Naive thymus-derived CD8-positive, alpha-beta T cell (primary cell): Measurements from ENCODE around the gene TMOD2. TPM values are rescaled to one million over a fixed set of nuclear protein-coding genes. Genes with fewer than 3 reads are reported as not detected.

ENCODE experiments used
- polyA plus RNA-seq, 3 donors: library from polyadenylated mRNA; unstranded; fragments of 300-500 nt; fragmentation: Illumina TruSeq; gene quantifications; one replicate each; pipeline ENCODE4 v1.2.3, GENCODE V29; 2021
- total RNA-seq, 8 experiments: library from RNA in 2 of 8; stranded (reverse) in 2 of 8; gene quantifications; one replicate each; pipeline ENCODE4 v1.2.3 and lab custom pipeline; 2021 to 2026

TMOD2 gene
- total and polyA plus RNA-seq, 5 experiments from 2014 or later = 2.9 to 21.0 (median 4.4) TPM

Other genes with a start within 250 kb of the TMOD2 start
- gene DMXL2, start 128.8 kb upstream of the TMOD2 start, total RNA-seq = 10 to 100 TPM in 1 of 2 experiments, 1 to 10 TPM in 1; 6.7 to 10.2 TPM
- 1 to 10 TPM in 2 of 3 donors, under 1 TPM in 1; 0.68 to 1.7 (median 1.6) TPM for gene DMXL2, start 128.8 kb upstream of the TMOD2 start, polyA plus RNA-seq
- not detected for gene SCG3, start 70.1 kb upstream of the TMOD2 start, total RNA-seq
- not detected for gene SCG3, start 70.1 kb upstream of the TMOD2 start, polyA plus RNA-seq
- 10 to 100 TPM; 28.0 to 28.9 TPM for gene LYSMD2, start 13.9 kb upstream of the TMOD2 start, total RNA-seq
- 10 to 100 TPM; 29.6 to 53.7 (median 35.8) TPM for gene LYSMD2, start 13.9 kb upstream of the TMOD2 start, polyA plus RNA-seq
- 10 to 100 TPM; 52.5 to 56.7 TPM for gene TMOD3, start 78.1 kb downstream of the TMOD2 start, total RNA-seq
- 10 to 100 TPM; 27.6 to 32.6 (median 28.0) TPM for gene TMOD3, start 78.1 kb downstream of the TMOD2 start, polyA plus RNA-seq
- gene LEO1, start 220.2 kb downstream of the TMOD2 start, total RNA-seq = 10 to 100 TPM; 20.2 to 20.9 TPM
- gene LEO1, start 220.2 kb downstream of the TMOD2 start, polyA plus RNA-seq = 10 to 100 TPM; 15.0 to 26.5 (median 19.6) TPM